IPS-18a (cell line): ENCODE results near the gene THRB.
"Not testable (repeated sequence)": the region's sequence is repeated elsewhere in the genome, so short reads cannot be mapped to it uniquely, and the experiment has no call there.

ENCODE experiments used
- H3K27ac ChIP-seq: one replicate; pipeline ENCODE4 v1.5.1; 2013; ENCODE audit warnings: low read length
- H3K27me3 ChIP-seq: one replicate; pipeline ENCODE4 v1.6.1; 2013; ENCODE audit warnings: mild to moderate bottlenecking, low read length; ENCODE audit not compliant: control insufficient read depth, insufficient read depth
- H3K36me3 ChIP-seq: one replicate; pipeline ENCODE4 v1.6.1; 2013; ENCODE audit warnings: low read depth, low read length; ENCODE audit not compliant: control insufficient read depth
- H3K4me1 ChIP-seq: one replicate; pipeline ENCODE4 v1.6.1; 2013; ENCODE audit warnings: low read depth, low read length; ENCODE audit not compliant: control insufficient read depth
- H3K4me3 ChIP-seq: one replicate; pipeline ENCODE4 v1.5.1; 2013; ENCODE audit warnings: low read length
- H3K9ac ChIP-seq: one replicate; pipeline ENCODE4 v1.6.1; 2013; ENCODE audit warnings: mild to moderate bottlenecking, low read length, moderate library complexity
- H3K9me3 ChIP-seq: one replicate; pipeline ENCODE4 v1.6.1; 2013; ENCODE audit warnings: low read depth, low read length; ENCODE audit not compliant: control insufficient read depth

THRB gene

DNA sequence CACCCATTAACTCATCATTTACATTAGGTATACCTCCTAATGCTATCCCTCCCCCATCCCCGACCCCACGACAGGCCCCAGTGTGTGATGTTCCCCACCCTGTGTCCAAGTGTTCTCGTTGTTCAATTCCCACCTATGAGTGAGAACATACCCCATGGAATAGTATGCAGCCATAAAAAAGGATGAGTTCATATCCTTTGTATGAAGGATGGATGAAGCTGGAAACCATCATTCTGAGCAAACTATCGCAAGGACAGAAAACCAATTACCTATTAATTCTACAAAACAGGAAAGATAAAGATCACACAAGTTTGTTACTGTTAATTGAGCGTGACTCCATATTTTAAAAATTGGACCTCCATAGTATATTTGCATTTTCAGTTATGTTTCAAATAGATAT, 81.0 kb downstream of the THRB start:
- H3K4me1 ChIP-seq, H3K27me3 ChIP-seq, H3K4me3 ChIP-seq, H3K9ac ChIP-seq, H3K27ac ChIP-seq, H3K36me3 ChIP-seq, H3K9me3 ChIP-seq: not testable (repeated sequence)

DNA sequence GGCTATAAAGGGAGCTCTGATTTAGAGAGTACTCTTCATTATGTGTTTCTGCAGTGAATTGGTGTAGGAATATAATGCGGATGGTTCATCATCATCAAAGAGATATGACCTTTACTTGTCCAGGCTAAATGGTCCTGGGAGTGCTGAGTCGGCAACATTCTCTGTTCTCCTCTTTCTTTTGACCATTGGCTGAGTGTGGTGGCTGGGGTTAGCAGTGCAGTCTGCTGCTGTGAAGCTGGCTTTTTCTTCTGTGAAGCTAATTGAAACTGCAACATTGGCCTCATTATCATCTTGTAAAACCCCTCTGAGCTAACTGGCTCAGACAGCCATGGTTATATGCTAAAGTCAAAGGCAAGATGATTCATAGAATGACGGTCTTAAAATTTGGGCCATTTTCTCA, 83.8 kb downstream of the THRB start:
- no peaks in the 10 kb centered on the region for H3K9me3 ChIP-seq
- H3K27ac ChIP-seq: no peak overlapping the region
- peaks cover 7% of the 10 kb centered on the region for H3K4me1 ChIP-seq
- H3K36me3 ChIP-seq: no peaks in the 10 kb centered on the region
- no peak overlapping the region for H3K4me3 ChIP-seq
- no peak overlapping the region for H3K9ac ChIP-seq
- no peaks in the 10 kb centered on the region for H3K27me3 ChIP-seq

DNA sequence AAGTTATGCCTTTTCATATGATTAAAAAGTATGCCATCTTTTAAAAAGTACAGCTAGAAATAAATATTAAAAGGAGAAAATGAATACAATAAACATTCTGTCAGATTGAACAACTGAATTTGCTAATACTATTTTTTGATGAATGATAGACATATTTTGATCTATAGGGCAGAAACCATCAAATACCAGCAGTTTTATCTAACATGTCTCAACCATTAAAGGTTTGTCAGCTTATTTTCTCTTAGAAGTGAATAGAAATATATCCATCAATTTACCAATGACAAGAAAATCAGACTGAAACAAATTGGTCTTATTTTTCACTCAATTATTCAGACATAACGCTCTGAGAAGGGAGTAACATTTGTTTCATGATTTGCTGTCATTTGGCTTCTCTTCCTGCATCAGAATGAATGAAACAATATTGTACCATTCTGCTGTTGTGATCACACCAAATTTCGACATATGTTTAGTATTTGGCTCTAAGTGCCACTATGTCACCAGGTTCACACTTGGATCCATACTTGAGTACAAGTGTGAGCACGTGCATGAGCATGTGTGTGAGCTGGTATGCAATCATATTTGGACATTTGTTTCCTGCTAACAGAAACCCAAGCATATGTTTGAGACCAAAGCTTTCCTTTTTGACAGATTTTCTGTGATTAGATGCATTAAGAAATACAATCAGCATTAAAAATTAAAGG, 86.5 kb downstream of the THRB start:
- Histone ChIP-seq H3K4me3 (no peak overlapping the region), H3K4me1 (peaks cover 7% of the 10 kb centered on the region), H3K27ac (no peak overlapping the region), H3K36me3 (no peaks in the 10 kb centered on the region), H3K9me3 (no peaks in the 10 kb centered on the region), H3K9ac (no peak overlapping the region), H3K27me3 (no peaks in the 10 kb centered on the region)

DNA sequence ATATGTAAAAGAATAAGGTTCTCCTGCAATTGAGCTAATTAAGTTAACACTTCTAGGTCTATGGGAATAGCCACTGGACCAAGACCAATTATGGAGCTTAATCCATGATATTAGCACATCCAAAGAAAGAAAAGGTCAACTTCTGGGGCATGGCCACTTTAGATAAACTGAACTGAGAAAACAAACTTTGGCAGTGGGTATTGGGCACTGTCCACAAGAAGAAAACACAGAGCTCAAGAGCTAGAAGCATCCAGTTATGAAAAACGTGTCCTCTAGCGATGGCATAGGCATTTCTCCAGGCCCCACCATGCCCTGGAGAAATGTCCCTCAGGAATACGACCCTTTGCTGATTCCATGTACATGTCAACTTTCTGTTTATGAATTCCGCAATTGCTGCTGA, 87.8 kb downstream of the THRB start:
- Histone ChIP-seq H3K36me3 (no peaks in the 10 kb centered on the region), H3K27ac (no peak overlapping the region), H3K4me3 (no peak overlapping the region), H3K4me1 (peaks cover 8% of the 10 kb centered on the region), H3K9me3 (no peaks in the 10 kb centered on the region), H3K9ac (no peak overlapping the region), H3K27me3 (no peaks in the 10 kb centered on the region)

DNA sequence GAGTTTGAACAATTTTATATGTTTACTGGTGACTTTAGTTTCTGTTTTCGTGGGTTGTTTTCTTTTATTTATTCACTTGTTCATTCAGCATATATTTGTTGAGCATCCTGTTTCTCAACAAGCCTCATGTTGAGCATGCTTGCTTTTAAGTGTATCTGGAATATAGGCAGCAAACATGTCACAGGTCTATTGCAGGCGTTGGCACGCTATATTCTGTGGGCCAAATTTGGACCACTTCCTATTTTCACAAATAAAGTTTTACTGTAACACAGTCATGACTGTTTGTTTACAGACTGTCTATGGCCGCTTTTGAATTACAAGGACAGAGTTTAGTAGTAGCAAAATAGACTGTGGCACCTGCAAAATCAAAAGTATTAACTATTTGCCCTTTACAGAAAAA, 89.6 kb downstream of the THRB start:
- peaks cover 4% of the 10 kb centered on the region for H3K4me1 ChIP-seq
- no peak overlapping the region for H3K27ac ChIP-seq
- no peaks in the 10 kb centered on the region for H3K9me3 ChIP-seq
- no peak overlapping the region for H3K4me3 ChIP-seq
- H3K36me3 ChIP-seq: no peaks in the 10 kb centered on the region
- H3K9ac ChIP-seq: no peak overlapping the region
- H3K27me3 ChIP-seq: no peaks in the 10 kb centered on the region

DNA sequence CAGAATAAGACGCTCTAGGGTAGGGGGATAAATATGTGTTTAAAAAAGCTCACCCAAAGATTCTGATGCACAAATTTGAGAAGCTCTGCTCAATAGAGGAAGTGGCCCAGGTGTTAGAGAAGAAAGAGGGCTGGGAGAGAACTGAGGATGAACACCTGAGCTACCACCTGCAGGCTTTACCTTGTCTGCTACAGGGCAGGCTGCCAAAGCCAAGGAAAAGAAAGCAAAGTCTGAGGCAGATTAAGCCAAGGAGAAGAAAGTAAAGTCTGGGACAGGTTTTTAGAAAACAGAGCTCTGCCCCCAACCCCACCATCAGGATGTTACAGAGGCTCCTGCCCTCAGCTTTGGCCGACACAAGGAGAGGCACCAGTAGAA, 92.9 kb downstream of the THRB start:
- peaks cover 8% of the 10 kb centered on the region for H3K4me1 ChIP-seq
- H3K4me3 ChIP-seq: no peak overlapping the region
- H3K36me3 ChIP-seq: no peaks in the 10 kb centered on the region
- peaks cover 9% of the 10 kb centered on the region for H3K27me3 ChIP-seq
- no peaks in the 10 kb centered on the region for H3K9me3 ChIP-seq
- no peak overlapping the region for H3K27ac ChIP-seq
- no peak overlapping the region for H3K9ac ChIP-seq

DNA sequence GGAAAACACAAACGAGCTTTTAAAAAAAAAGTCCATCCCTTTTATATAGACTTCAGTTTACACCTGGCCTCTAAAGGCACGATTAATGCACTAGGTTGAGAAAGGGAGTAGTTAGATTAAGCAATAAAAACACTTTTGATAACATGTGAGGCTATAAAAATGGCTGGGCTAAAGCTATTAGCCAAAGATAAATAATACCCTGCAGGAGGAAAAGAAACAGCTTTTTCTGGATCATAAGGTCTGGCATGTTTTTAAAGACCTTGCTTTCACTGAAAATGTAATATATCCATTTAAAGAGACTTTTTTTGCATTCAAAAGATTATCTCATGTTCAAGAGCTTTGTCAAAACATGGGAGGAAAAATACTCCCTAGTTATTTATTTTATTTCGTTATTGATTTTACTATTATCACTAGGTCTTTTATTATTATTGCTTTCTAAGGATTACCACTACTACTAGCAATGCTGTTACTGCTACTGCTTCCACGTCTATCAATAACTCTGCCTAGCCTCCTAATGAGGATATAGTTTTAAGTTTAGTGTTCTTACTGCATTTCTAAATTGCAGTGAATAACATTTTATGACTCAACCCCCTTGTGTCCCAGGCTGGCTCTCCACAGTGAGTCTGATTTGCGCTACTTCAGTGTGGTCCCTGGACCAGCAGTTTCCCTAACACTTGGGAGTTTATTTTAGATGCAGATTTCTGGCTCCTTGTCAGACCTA, 93.4 kb downstream of the THRB start:
- peaks cover 11% of the 10 kb centered on the region for H3K27me3 ChIP-seq
- no peaks in the 10 kb centered on the region for H3K36me3 ChIP-seq
- H3K9me3 ChIP-seq: no peaks in the 10 kb centered on the region
- H3K4me1 ChIP-seq: peaks cover 12% of the 10 kb centered on the region
- H3K9ac ChIP-seq: no peak overlapping the region
- H3K4me3 ChIP-seq: no peak overlapping the region
- H3K27ac ChIP-seq: no peak overlapping the region

DNA sequence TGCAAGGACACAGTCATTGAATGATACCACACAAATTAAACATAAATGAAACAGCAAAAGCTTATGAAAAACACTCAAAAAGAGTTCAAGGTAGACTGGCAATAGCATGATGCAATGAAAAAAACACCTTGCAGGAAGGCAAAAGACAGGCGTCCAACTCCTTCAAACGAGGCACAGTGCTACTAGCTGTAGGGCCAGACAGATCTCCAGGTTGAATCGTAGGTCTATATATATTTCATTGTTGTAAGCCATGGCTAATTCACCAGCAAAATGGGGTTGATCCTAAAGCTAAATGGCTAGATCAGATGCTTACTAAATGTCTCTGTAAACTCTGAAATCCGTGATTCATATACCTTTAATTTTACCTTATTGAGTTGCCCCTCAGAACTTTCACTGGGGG, 94.2 kb downstream of the THRB start:
- no peak overlapping the region for H3K4me3 ChIP-seq
- H3K27me3 ChIP-seq: peaks cover 12% of the 10 kb centered on the region
- H3K36me3 ChIP-seq: no peaks in the 10 kb centered on the region
- no peak overlapping the region for H3K27ac ChIP-seq
- H3K9me3 ChIP-seq: no peaks in the 10 kb centered on the region
- H3K4me1 ChIP-seq: peaks cover 12% of the 10 kb centered on the region
- H3K9ac ChIP-seq: no peak overlapping the region

DNA sequence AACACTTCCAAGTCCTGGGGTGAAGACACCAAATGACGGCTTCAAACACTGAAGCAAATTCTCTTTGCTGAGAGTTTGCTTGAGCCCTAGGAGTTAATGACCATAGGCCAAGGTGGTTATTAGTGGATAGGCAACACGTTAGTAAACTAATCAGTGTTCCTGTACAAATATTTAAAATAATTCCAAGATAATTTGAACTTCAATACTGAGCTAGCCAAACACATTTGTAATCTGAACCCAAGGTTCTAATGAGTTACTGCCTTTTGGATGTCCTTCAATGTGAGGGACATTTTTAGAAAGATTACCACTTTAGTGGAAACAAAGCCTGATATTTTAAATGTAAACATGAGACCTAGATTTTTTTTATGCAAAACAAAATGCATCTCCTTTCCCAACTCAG, 94.6 kb downstream of the THRB start:
- Histone ChIP-seq H3K9me3 (no peaks in the 10 kb centered on the region), H3K9ac (no peak overlapping the region), H3K36me3 (no peaks in the 10 kb centered on the region), H3K27ac (no peak overlapping the region), H3K4me3 (no peak overlapping the region), H3K4me1 (peaks cover 12% of the 10 kb centered on the region), H3K27me3 (peaks cover 16% of the 10 kb centered on the region)

DNA sequence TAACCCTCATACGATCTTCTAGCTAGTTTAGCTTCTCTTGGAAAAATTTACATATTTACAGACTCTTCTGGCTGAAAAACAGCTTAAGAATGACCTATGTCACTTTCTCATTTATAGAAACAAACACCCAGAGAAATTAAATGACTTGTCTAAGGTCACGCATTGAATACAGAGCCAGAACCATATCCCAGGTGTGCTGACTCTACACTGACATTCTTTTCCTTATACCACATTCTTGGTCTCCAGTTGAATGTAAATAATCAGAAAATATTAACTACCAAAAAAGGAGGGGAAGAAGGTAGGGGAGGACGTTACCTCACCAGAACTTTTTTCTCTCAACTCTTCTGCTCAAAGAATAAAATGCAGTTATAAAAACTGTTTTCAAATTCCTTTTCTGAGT, 95.0 kb downstream of the THRB start:
- Histone ChIP-seq H3K9me3 (no peaks in the 10 kb centered on the region), H3K27ac (no peak overlapping the region), H3K27me3 (peaks cover 20% of the 10 kb centered on the region), H3K4me1 (peaks cover 12% of the 10 kb centered on the region), H3K9ac (no peak overlapping the region), H3K4me3 (no peak overlapping the region), H3K36me3 (no peaks in the 10 kb centered on the region)

DNA sequence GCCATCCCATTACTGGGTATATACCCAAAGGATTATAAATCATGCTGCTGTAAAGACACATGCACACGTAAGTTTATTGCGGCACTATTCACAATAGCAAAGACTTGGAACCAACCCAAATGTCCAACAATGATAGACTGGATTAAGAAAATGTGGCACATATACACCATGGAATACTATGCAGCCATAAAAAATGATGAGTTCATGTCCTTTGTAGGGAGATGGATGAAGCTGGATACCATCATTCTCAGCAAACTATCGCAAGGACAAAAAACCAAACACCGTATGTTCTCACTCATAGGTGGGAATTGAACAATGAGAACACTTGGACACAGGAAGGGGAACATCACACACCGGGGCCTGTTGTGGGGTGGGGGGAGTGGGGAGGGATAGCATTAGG, 95.9 kb downstream of the THRB start:
- not testable (repeated sequence) for H3K4me3 ChIP-seq

DNA sequence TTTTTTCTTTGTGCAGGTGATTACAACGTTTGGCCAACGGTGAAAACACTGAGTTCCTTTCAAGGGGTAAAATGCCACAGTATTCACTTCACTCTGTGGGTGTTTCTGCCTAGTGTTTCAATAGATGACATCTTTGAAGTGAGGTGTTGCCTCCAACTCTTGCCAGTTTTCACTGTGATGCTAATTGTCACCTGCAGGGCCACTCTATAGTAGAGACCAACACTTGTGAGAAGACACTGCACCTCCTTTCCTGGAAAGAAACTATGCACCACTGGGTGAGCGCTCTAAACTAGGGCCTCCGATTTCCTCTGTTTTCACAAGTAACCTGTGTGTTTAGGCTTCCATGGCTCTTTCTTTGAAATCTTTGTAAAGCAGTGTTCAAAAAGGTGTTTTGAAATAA, 98.3 kb downstream of the THRB start:
- peaks cover 23% of the 10 kb centered on the region for H3K27me3 ChIP-seq
- no peaks in the 10 kb centered on the region for H3K36me3 ChIP-seq
- peak overlapping the region; percentile 19 for H3K4me3 ChIP-seq
- peaks cover 15% of the 10 kb centered on the region for H3K4me1 ChIP-seq
- no peaks in the 10 kb centered on the region for H3K9me3 ChIP-seq
- H3K9ac ChIP-seq: no peak overlapping the region
- H3K27ac ChIP-seq: no peak overlapping the region

More for the DNA sequence above, 95.9 kb downstream of the THRB start:
- not testable (repeated sequence) for H3K9me3 ChIP-seq, H3K27ac ChIP-seq, H3K9ac ChIP-seq, H3K36me3 ChIP-seq
- Histone ChIP-seq H3K4me1 (peaks cover 12% of the 10 kb centered on the region), H3K27me3 (peaks cover 23% of the 10 kb centered on the region)
